ENCODE results near the gene LPIN2.

LPIN2 gene

GRCh38 chr18:3002732-3003131 is 10.2 kb downstream of the LPIN2 start:
- DNase-seq = no peak

GRCh38 chr18:2998644-2999043 is 14.3 kb downstream of the LPIN2 start:
- DNase-seq = no peak

- DNase-seq = no peak
Measured at GRCh38 chr18:2997846-2998564, 14.9 kb downstream of the LPIN2 start.

GRCh38 chr18:2997429-2997828 is 15.5 kb downstream of the LPIN2 start:
- no peak for DNase-seq

- no peak for DNase-seq
Measured at GRCh38 chr18:2994603-2995432, 18.1 kb downstream of the LPIN2 start.

GRCh38 chr18:2994020-2994589 is 18.8 kb downstream of the LPIN2 start:
- DNase-seq = no peak

- DNase-seq = no peak
Measured at GRCh38 chr18:2992995-2993877, 19.7 kb downstream of the LPIN2 start.

- no peak for DNase-seq
Measured at GRCh38 chr18:2990956-2991640, 21.8 kb downstream of the LPIN2 start.

- no peak for DNase-seq
Measured at GRCh38 chr18:2987876-2988790, 24.8 kb downstream of the LPIN2 start.

GRCh38 chr18:2986150-2986865 is 26.6 kb downstream of the LPIN2 start:
- DNase-seq = no peak

GRCh38 chr18:2985628-2986027 is 27.3 kb downstream of the LPIN2 start:
- no peak for DNase-seq

GRCh38 chr18:2984703-2985261 is 28.2 kb downstream of the LPIN2 start:
- no peak for DNase-seq

- DNase-seq = no peak
Measured at GRCh38 chr18:2984091-2984490, 28.9 kb downstream of the LPIN2 start.

GRCh38 chr18:2983296-2983695 is 29.6 kb downstream of the LPIN2 start:
- DNase-seq = no peak

GRCh38 chr18:2982452-2983269 is 30.3 kb downstream of the LPIN2 start:
- DNase-seq = no peak

- DNase-seq = no peak
Measured at GRCh38 chr18:2982022-2982421, 30.9 kb downstream of the LPIN2 start.

- no peak for DNase-seq
Measured at GRCh38 chr18:2981212-2981728, 31.7 kb downstream of the LPIN2 start.

GRCh38 chr18:2979871-2980790 is 32.8 kb downstream of the LPIN2 start:
- no peak for DNase-seq
